H9 (cell line): ENCODE measurements around the gene ZNF396. TPM values are rescaled to one million over a fixed set of nuclear protein-coding genes. Genes with fewer than 3 reads are reported as not detected.

ENCODE experiments used
- DNase-seq: peaks from one replicate; pipeline ENCODE4 v3.0.0-alpha.2; 2017
- H2AFZ ChIP-seq: one replicate; pipeline ENCODE4 v1.6.1; 2013; ENCODE audit warnings: mild to moderate bottlenecking, low read length, control low read depth, moderate library complexity
- H2AK5ac ChIP-seq: 2 replicates; pipeline ENCODE4 v1.6.1; 2013; ENCODE audit warnings: low read length, control low read depth, mixed read lengths; ENCODE audit not compliant: insufficient read length
- H2BK120ac ChIP-seq: one replicate; pipeline ENCODE4 v1.6.1; 2013; ENCODE audit warnings: low read depth, mild to moderate bottlenecking, low read length, control low read depth, inconsistent platforms; ENCODE audit not compliant: poor library complexity, severe bottlenecking
- H2BK12ac ChIP-seq: 2 replicates; pipeline ENCODE4 v1.6.1; 2013; ENCODE audit warnings: low read length, control low read depth, mixed read lengths, low read depth; ENCODE audit not compliant: insufficient read length
- H2BK15ac ChIP-seq: 2 replicates; pipeline ENCODE4 v1.6.1; 2013; ENCODE audit warnings: low read depth, low read length, control low read depth
- H2BK20ac ChIP-seq: one replicate; pipeline ENCODE4 v1.6.1; 2013; ENCODE audit warnings: low read depth, mild to moderate bottlenecking, low read length, control low read depth, inconsistent platforms; ENCODE audit not compliant: poor library complexity, severe bottlenecking
- H2BK5ac ChIP-seq: 2 replicates; pipeline ENCODE4 v1.6.1; 2013; ENCODE audit warnings: low read length, control low read depth, mixed read lengths; ENCODE audit not compliant: insufficient read length
- H3K14ac ChIP-seq: 2 replicates; pipeline ENCODE4 v1.6.1; 2013; ENCODE audit warnings: low read length, control low read depth; ENCODE audit not compliant: insufficient read depth
- H3K18ac ChIP-seq: 2 replicates; pipeline ENCODE4 v1.6.1; 2013; ENCODE audit warnings: low read depth, mild to moderate bottlenecking, mixed read lengths, low read length, control low read depth; ENCODE audit not compliant: insufficient read length
- H3K23ac ChIP-seq: 2 replicates; pipeline ENCODE4 v1.6.1; 2013; ENCODE audit warnings: low read length, control low read depth, mixed read lengths, low read depth; ENCODE audit not compliant: insufficient read length
- H3K23me2 ChIP-seq: 2 replicates; pipeline ENCODE4 v1.6.1; 2013; ENCODE audit warnings: low read depth, mild to moderate bottlenecking, mixed read lengths, low read length, control low read depth; ENCODE audit not compliant: insufficient read length, poor library complexity, severe bottlenecking
- H3K27ac ChIP-seq: 2 replicates; pipeline ENCODE4 v1.5.1; 2013; ENCODE audit warnings: low read length, control low read depth, mixed read lengths, low read depth; ENCODE audit not compliant: insufficient read length
- H3K27me3 ChIP-seq: 2 replicates; pipeline ENCODE4 v1.6.1; 2013; ENCODE audit warnings: low read length, control low read depth, inconsistent platforms; ENCODE audit not compliant: insufficient read depth
- H3K4ac ChIP-seq: 2 replicates; pipeline ENCODE4 v1.6.1; 2013; ENCODE audit warnings: low read depth, mild to moderate bottlenecking, control low read depth, inconsistent platforms, low read length, moderate library complexity
- H3K4me1 ChIP-seq: 2 replicates; pipeline ENCODE4 v1.6.1; 2013; ENCODE audit warnings: low read length, control low read depth, inconsistent platforms; ENCODE audit not compliant: insufficient read depth
- H3K4me2 ChIP-seq: 2 replicates; pipeline ENCODE4 v1.6.1; 2013; ENCODE audit warnings: low read length, control low read depth, mixed read lengths; ENCODE audit not compliant: insufficient read length, insufficient read depth
- H3K56ac ChIP-seq: 2 replicates; pipeline ENCODE4 v1.6.1; 2013; ENCODE audit warnings: low read depth, mild to moderate bottlenecking, mixed read lengths, low read length, control low read depth; ENCODE audit not compliant: insufficient read length
- H3K79me1 ChIP-seq: 2 replicates; pipeline ENCODE4 v1.6.1; 2013; ENCODE audit warnings: low read depth, mild to moderate bottlenecking, moderate library complexity, low read length, control low read depth, inconsistent platforms; ENCODE audit not compliant: insufficient read depth, poor library complexity, severe bottlenecking
- H3K79me2 ChIP-seq: 2 replicates; pipeline ENCODE4 v1.6.1; 2013; ENCODE audit warnings: low read length, control low read depth, inconsistent platforms; ENCODE audit not compliant: insufficient read depth
- H3K9ac ChIP-seq: 2 replicates; pipeline ENCODE4 v1.6.1; 2013; ENCODE audit warnings: low read length, control low read depth, mixed read lengths; ENCODE audit not compliant: insufficient read length; ENCODE audit errors: extremely low read depth
- H3K9me3 ChIP-seq: one replicate; pipeline ENCODE4 v1.6.1; 2013; ENCODE audit warnings: low read depth, low read length, inconsistent platforms; ENCODE audit not compliant: control insufficient read depth
- H3T11ph ChIP-seq: one replicate; pipeline ENCODE4 v1.6.1; 2013; ENCODE audit warnings: mild to moderate bottlenecking, low read length, control low read depth, inconsistent platforms
- H4K20me1 ChIP-seq: one replicate; pipeline ENCODE4 v1.6.1; 2013; ENCODE audit not compliant: control insufficient read depth, insufficient read length, insufficient read depth
- H4K5ac ChIP-seq: 2 replicates; pipeline ENCODE4 v1.6.1; 2013; ENCODE audit warnings: low read depth, mild to moderate bottlenecking, mixed read lengths, low read length, control low read depth; ENCODE audit not compliant: insufficient read length
- H4K8ac ChIP-seq: replicated peaks from 2 replicates; pipeline ENCODE4 v1.6.1; 2013; ENCODE audit warnings: low read length, control low read depth, mixed read lengths, low read depth; ENCODE audit not compliant: insufficient read length
- H4K91ac ChIP-seq: 2 replicates; pipeline ENCODE4 v1.6.1; 2013; ENCODE audit warnings: low read depth, mild to moderate bottlenecking, moderate library complexity, mixed read lengths, low read length, control low read depth; ENCODE audit not compliant: insufficient read length
- H3K27ac Mint-ChIP-seq, 3 experiments: 2 replicates in 2 of 3; 3 replicates in 1 of 3; pipeline ENCODE4 v1.8.0; 2020 to 2021; ENCODE audit warnings: mixed read lengths in 3 of 3, mild to moderate bottlenecking in 1 of 3, moderate library complexity in 1 of 3
- H3K27me3 Mint-ChIP-seq: 2 replicates; pipeline ENCODE4 v1.8.0; 2021; ENCODE audit warnings: low read depth, mild to moderate bottlenecking, moderate library complexity, mixed read lengths
- H3K36me3 Mint-ChIP-seq, 3 experiments: 2 replicates in 2 of 3; 3 replicates in 1 of 3; pipeline ENCODE4 v1.8.0; 2020 to 2021; ENCODE audit warnings: low read depth in 3 of 3, mixed read lengths in 3 of 3; ENCODE audit not compliant: insufficient read depth in 1 of 3
- H3K4me1 Mint-ChIP-seq, 2 experiments: 2 replicates each; pipeline ENCODE4 v1.8.0; 2020; ENCODE audit warnings: mixed read lengths in 2 of 2
- H3K4me3 Mint-ChIP-seq, 2 experiments: 2 replicates in 1 of 2; 3 replicates in 1 of 2; pipeline ENCODE4 v1.8.0; 2020 to 2021; ENCODE audit warnings: mild to moderate bottlenecking in 2 of 2, mixed read lengths in 2 of 2, moderate library complexity in 1 of 2
- H3K9me3 Mint-ChIP-seq, 2 experiments: 2 replicates in 1 of 2; 3 replicates in 1 of 2; pipeline ENCODE4 v1.8.0; 2020; ENCODE audit warnings: mild to moderate bottlenecking in 2 of 2, mixed read lengths in 2 of 2, moderate library complexity in 1 of 2
- CTCF ChIP-seq: fragments of 200-600 bp; sonication (generic); conservative IDR thresholded peaks from 3 replicates; pipeline ENCODE4 v1.8.0; 2021; ENCODE audit warnings: antibody characterized with exemption, mild to moderate bottlenecking
- total RNA-seq: library from RNA; stranded (reverse); gene quantifications from 2 replicates; pipeline ENCODE4 v1.2.1, GENCODE V29; 2021

ZNF396 gene
- total RNA-seq, 1 experiment from 2014 or later: 1.2 TPM

GRCh38 chr18:35392375-35392774 lies 15.2 kb upstream of the ZNF396 start:
- H3K27ac ChIP-seq: no peak overlapping the region
- H3K56ac ChIP-seq: no peak overlapping the region
- no peak overlapping the region for H2BK12ac ChIP-seq
- H3K9me3 ChIP-seq: no peaks in the 10 kb centered on the region
- Mint-ChIP-seq H3K36me3 (peaks cover 0 to 4% (median 2%) of the 10 kb centered on the region in 3 experiments; a peak in 3 of 7 replicates), H3K9me3 (peaks cover 4% of the 10 kb centered on the region in 2 experiments; a peak in 4 of 5 replicates), H3K27me3 (no peaks in the 10 kb centered on the region; the same call in 1 of the 2 replicates), H3K4me1 (peaks cover 4 to 6% of the 10 kb centered on the region in 2 experiments; a peak in 2 of 4 replicates), H3K27ac (no peak overlapping the region), H3K4me3 (no peak overlapping the region)
- no peaks in the 10 kb centered on the region for H4K20me1 ChIP-seq
- H2BK20ac ChIP-seq: no peak overlapping the region
- H3K4me2 ChIP-seq: no peak overlapping the region
- H3K14ac ChIP-seq: no peak overlapping the region
- H2BK120ac ChIP-seq: no peak overlapping the region
- H2AFZ ChIP-seq: no peak overlapping the region
- H3K23me2 ChIP-seq: no peaks in the 10 kb centered on the region
- no peak overlapping the region for H3T11ph ChIP-seq
- TF ChIP-seq CTCF: no peak
- no peak for DNase-seq
- no peak overlapping the region for H4K5ac ChIP-seq
- no peaks in the 10 kb centered on the region for H3K79me1 ChIP-seq
- H3K4me1 ChIP-seq: no peaks in the 10 kb centered on the region
- no peak overlapping the region for H2BK5ac ChIP-seq
- no peak overlapping the region for H2BK15ac ChIP-seq
- no peaks in the 10 kb centered on the region for H3K79me2 ChIP-seq
- H4K8ac ChIP-seq: no peak overlapping the region
- H3K18ac ChIP-seq: no peak overlapping the region
- H3K4ac ChIP-seq: no peak overlapping the region
- no peak overlapping the region for H3K23ac ChIP-seq
- H3K9ac ChIP-seq: no peak overlapping the region
- no peak overlapping the region for H4K91ac ChIP-seq
- H2AK5ac ChIP-seq: no peak overlapping the region
- no peaks in the 10 kb centered on the region for H3K27me3 ChIP-seq
